ENCODE data around the gene RFX3.
"Not testable (repeated sequence)": the region's sequence is repeated elsewhere in the genome, so short reads cannot be mapped to it uniquely, and the experiment has no call there.

Gene RFX3

DNA sequence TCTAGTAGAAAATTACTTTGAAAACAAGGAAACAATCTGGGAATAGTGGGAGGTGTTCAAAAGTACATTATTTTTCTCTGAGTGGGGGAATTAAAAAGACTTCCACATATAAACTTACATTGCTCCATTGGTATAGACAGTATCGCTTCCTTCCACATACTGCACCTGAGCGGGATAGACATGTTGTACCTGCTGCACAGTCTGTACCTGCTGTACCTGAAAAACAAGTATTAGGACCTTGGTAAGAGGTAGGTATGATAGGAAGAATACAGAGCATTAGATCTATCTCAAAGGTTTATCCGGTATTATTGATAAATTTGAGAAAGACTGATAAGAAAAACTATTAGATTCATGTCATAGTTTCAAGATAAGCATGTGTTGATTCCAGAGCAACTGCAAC, 179.3 kb downstream of the RFX3 start:
- DNase-seq (ENCODE audit: low read depth) = no peak

DNA sequence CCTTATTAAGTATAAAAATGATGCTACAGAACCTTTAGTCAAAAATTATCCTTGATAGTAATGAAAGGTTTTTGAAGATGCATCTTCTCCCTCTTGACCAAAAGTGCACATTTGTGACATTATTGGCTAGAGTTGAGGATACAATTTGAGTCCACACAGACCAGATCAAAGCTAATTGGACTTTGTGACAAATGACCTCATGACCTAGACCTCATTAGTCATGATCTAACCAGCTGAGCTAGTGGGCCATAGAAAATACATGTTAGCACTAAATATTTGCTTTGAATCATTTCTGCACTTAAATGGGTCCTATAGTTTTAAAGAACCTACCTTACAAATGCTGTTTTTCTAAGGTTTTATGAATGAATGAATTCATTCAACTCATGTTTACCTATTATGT, 182.1 kb downstream of the RFX3 start:
- DNase-seq (ENCODE audit: low read depth) = no peak

- DNase-seq (ENCODE audit: low read depth) = peak; percentile 57
Measured at GRCh38 chr9:3342159-3342777, 183.5 kb downstream of the RFX3 start.

DNA sequence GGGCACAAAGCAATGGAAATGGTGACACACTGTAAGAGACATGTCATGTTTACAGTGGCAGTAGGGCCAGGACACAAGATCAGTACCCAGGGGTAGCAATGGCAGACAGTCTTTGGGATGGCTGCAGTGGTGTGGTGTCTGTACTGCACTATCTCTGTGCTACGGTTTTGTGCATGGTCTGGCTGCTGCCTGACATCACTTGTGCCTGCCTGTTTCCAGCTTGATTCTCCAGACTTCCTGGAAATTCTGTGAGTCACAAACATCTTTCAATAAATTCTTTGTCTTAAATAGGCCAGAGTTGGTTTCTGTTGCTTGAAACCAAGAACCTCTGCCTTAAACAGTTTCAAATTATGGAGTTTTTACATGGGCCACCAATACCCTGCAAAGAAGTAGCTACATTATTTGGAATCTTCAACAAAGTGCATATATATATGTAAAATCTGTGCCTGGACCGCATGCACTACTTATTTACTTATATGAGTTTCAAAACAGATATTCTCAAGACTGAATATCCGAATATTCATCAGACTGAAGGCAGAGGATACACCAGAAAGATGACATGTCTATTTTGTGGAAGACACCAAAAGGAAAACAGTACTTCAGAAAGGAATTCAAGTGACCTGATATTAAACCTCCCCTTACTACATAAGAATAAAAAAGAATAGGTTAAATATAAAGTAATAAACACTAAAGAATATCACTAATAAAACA, 188.1 kb downstream of the RFX3 start:
- peak; percentile 55 for DNase-seq (ENCODE audit: low read depth)

DNA sequence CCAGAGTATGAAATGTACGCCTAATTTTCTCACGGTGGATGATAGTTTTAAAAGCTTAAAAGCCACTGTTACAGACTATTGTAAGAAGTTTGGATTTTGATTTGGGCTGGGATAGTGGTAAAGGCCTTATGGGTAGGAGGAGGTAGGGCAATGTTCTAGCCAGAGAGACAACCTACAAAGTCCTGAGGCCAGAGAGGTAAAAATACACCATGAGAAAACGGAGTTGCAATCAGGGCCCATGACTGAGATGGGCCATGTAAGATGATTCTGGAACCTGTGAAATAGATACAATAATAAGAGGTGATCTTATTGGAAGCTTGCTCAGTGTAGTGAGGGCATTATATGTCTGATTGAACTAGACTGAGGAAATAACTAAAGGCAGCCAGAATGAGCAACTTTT, 188.8 kb downstream of the RFX3 start:
- no peak for DNase-seq (ENCODE audit: low read depth)

DNA sequence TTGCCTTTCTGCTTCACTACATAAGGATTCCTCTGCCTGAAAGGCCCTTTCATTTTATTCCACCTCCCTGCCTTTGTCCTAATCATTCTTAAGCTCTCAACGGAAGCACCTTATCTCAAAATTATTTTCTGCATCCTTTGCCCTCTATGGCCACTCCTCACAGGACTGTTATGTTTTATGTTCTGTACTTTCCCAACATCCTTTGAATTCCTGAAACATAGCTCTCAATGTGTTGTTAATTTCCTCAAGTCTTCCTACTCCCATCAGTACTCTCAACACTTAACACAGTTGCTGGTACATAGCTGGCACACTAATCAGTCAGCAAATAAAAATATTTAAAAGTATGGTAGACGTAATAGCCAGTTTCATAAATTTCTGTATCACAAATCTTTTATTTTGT, 193.0 kb downstream of the RFX3 start:
- DNase-seq (ENCODE audit: low read depth) = peak; percentile 2

GRCh38 chr9:3331801-3332200, 194.0 kb downstream of the RFX3 start:
- DNase-seq (ENCODE audit: low read depth) = no peak

GRCh38 chr9:3330792-3331420, 194.9 kb downstream of the RFX3 start:
- DNase-seq (ENCODE audit: low read depth) = no peak

DNA sequence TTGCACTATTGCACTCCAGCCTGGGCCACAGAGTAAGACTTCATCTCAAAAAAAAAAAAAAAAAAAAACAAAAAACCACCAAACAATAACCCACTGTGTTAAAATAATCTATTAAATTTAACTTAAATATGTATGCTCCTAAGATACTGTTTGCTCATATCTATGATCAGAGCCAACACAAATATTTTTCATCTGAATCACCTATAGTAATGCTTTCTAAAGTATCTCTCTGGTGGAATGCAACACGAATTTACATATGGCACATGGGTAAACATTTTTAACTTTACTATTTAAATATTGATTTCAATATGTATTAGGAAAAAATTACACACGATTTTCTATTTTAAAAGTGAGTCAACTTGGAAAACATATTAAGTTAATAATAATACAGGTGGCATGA, 196.4 kb downstream of the RFX3 start:
- peak; percentile 5 for DNase-seq (ENCODE audit: low read depth)

DNA sequence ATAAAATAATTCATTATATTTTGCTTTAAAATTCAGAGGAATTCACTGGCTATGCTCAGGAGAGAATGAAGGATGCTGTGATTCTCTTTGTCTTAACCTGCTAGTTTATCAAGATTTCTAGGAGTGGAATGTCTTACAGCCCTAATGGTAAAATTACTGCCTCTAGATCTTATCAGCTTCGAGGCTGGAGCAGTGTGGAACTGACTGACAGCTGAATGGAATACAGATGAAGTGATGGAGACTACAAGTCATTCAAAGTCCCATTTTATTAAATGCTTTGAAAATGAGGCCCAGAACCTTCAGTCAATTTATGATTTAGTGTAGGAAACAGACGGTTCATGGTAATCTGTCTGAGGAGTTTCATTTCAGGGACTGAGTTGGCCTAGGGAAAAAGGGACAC, 202.1 kb downstream of the RFX3 start:
- no peak for DNase-seq (ENCODE audit: low read depth)

- no peak for DNase-seq (ENCODE audit: low read depth)
Measured at GRCh38 chr9:3321186-3321585, 204.6 kb downstream of the RFX3 start.

DNA sequence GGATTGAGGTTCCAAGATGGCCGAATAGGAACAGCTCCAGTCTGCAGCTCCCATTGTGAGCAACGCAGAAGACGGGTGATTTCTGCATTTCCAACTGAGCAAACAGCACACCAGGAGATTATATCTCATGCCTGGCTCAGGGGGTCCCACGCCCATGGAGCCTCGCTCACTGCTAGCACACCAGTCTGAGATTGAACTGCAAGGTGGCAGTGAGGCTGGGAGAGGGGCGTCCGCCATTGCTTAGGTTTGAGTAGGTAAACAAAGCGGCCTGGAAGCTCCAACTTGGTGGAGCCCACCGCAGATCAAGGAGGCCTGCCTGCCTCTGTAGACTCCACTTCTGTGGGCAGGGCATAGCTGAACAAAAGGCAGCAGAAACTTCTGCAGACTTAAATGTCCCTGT, 213.2 kb downstream of the RFX3 start:
- not testable (repeated sequence) for DNase-seq (ENCODE audit: low read depth)

GRCh38 chr9:3308609-3309008, 217.2 kb downstream of the RFX3 start:
- DNase-seq (ENCODE audit: low read depth) = no peak

GRCh38 chr9:3304388-3304787, 221.4 kb downstream of the RFX3 start:
- not testable (repeated sequence) for DNase-seq (ENCODE audit: low read depth)

- DNase-seq (ENCODE audit: low read depth) = no peak
Measured at GRCh38 chr9:3299872-3300271, 225.9 kb downstream of the RFX3 start.

DNA sequence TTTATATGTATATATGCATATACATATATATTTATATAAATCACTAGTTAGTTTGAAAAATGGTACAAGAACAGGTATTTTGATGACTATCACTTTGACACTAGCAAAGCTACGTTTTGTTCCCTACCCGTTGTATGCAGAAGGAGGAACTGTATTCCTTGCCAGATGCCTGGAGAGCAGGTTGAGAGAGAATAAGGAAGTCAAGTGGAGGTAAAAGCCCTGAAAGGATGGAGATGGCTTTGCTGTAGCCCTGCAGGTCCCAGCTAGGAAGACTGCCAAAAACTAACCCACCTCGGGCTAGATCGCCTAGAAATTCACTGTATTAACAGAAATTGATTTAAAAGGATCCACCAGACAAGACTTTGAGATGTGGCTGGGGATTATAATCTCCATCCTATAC, 229.3 kb downstream of the RFX3 start:
- no peak for DNase-seq (ENCODE audit: low read depth)

GRCh38 chr9:3292311-3292710, 233.5 kb downstream of the RFX3 start:
- no peak for DNase-seq (ENCODE audit: low read depth)

GRCh38 chr9:3290231-3290840, 235.5 kb downstream of the RFX3 start:
- DNase-seq (ENCODE audit: low read depth) = no peak

GRCh38 chr9:3288686-3289085, 237.1 kb downstream of the RFX3 start:
- no peak for DNase-seq (ENCODE audit: low read depth)

DNA sequence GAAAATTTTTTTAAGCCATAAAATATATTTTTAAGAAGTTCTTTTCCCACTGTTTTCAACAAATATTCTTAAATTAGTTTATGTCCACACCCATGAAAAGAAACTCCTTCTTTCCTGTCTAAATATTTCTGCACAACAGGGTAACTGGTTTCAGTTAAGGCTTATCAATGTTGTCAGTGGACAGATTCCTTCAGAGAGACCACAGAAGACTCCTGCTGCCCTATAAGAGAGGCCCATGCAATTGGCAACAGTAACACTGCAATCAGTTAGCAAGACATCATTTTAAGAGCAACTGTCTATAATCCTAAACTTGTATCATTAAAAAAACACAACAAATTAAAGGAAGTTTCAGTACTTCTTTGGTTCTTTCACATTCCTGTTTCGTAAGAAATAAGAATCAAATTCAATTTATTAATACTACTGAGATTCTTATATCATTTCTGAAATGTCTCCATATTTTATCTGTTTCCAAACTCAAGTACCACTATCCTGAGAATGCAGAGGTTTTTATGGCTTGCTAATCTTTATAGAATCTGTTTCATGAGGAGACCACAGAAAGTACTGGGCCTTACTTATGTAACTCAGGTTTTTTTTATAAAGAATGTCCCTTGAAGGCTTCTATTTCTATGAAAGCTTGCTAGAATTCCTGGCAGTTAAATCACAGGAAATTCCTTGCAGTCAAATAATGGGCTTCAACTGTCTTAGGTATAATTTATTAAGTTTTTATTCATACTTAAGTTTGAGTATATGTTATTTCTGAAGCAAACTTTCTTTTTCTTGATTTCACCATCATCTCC, 240.2 kb downstream of the RFX3 start:
- DNase-seq (ENCODE audit: low read depth) = no peak

- no peak for DNase-seq (ENCODE audit: low read depth)
Measured at GRCh38 chr9:3282365-3282764, 243.4 kb downstream of the RFX3 start.

- DNase-seq (ENCODE audit: low read depth) = no peak
Measured at GRCh38 chr9:3281399-3281798, 244.4 kb downstream of the RFX3 start.
